Erythroblast (primary cell): ENCODE data around the gene CNST.
"Not testable (repeated sequence)": the region's sequence is repeated elsewhere in the genome, so short reads cannot be mapped to it uniquely, and the experiment has no call there.

ENCODE experiments used
- DNase-seq, 2 experiments: peaks; one replicate each; lab custom pipeline; 2025; lab: John Stamatoyannopoulos, UW
- GATA1 ChIP-seq: IDR thresholded peaks from 2 replicates; pipeline ENCODE4 v1.6.1; 2011; ENCODE audit warnings: low read depth, mild to moderate bottlenecking, control low read depth, low read length, moderate library complexity
- POLR2A ChIP-seq: IDR thresholded peaks from 2 replicates; pipeline ENCODE4 v1.6.1; 2011; ENCODE audit warnings: mild to moderate bottlenecking, low read length

CNST gene

DNA sequence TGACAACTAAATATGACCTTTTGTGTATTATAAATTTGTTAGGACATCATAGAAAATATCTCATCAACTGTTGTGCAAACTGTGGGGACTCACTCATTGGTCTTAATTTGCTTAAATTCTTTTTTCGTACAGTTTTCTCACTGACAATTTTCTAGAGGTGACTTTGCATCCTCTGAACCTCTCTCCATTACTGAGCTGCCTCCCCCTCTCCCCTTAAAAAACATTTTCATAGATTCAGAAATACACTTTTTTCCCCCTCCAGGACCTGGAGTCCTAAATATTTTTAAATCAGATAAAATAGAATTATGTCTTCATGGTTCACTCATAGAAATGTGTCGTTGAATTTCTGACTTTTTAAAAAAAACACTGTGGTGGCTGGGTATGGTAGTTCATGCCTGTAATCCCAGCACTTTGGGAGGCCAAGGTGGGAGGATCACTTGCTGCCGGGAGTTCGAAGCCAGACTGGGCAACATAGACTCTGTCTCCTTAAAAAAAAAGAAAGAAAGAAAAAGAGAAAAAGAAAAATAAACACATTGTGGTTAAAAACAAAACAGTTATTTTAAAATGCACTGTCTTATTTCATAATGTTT, 1.5 kb downstream of the CNST start:
- TF ChIP-seq POLR2A = no peak
- peak; percentile 37 to 43 for DNase-seq

DNA sequence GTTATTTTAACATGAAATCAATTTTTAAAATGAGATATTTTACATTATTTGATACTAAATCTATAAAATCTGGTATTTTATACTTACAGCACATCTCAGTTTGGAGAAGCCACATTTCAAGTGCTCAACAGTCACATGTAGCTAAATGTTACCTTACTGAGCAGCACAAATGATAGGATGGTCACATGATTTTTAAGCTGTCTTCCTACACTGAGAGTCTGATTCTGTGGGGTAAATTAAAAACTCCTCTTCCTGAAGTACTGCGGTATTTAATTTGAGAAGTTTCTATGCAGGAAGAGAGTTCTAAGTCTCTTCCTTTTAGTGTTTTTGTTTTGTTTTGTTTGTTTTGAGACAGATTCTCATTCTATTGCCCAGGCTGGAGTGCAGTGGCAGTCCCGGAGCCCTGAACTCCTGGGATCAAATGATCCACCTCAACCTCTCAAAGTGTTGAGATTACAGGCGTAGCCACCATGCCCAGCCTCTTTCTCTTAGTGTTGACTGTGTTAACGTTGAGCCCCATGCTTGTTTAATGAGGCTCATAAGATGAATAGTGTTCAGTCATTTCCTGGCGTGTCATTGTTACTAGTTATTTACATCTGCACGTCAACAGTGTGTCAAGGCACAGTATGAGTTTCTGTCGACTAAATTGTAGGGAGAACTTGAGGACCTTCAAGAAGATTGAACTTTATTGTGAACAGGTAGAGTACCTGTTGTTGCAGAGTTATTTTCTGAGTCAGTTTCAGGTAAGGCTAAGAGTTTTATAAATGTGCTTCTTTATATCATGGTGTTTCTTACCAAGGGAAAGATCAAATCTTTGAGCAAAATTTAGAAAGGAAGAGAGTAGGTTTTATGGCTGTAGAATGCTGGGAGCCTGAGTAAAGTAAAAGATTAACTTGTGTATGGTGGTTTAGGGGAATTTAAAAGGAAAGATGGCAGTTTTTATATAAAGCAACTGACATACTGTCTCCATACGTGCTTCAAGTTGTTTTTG, 3.3 kb downstream of the CNST start:
- peak; percentile 28 to 49 for DNase-seq
- TF ChIP-seq GATA1 (no peak), POLR2A (peak; percentile 44)

DNA sequence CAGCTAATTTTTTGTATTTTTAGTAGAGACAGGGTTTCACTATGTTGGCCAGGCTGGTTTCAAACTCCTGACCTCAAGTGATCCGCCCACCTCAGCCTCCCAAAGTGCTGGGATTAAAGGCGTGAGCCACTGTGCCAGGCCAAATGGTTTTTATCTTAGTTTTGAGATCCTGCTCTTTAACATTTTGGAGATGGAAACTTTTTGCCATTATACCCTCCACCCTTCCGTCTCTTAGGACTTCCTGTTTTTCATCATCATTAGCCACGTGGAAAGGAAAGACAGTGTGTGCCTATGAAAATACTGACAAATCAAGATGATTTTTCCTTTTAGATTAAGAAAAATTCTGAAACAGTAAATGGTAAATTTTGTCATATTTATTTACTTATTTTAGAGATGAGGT, 5.1 kb downstream of the CNST start:
- not testable (repeated sequence) for DNase-seq

DNA sequence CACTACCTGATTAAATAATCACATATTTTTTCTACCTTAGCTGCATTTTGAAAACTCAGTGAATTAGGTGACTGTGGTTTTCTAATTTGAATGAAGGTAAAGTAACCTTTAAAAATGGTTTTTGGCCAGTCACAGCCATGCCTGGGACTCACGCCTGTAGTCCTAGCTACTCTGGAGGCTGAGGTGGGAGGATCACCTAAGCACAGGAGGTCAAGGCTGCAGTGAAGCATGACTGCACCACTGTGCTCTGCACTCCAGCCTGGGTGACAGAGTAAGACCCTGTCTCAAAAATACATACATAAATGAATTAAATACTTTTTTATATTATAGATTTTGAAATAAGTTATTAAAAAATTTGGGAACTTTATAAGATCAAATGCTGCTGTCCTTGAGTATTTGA, 5.7 kb downstream of the CNST start:
- TF ChIP-seq POLR2A (no peak), GATA1 (no peak)
- DNase-seq = no peak

DNA sequence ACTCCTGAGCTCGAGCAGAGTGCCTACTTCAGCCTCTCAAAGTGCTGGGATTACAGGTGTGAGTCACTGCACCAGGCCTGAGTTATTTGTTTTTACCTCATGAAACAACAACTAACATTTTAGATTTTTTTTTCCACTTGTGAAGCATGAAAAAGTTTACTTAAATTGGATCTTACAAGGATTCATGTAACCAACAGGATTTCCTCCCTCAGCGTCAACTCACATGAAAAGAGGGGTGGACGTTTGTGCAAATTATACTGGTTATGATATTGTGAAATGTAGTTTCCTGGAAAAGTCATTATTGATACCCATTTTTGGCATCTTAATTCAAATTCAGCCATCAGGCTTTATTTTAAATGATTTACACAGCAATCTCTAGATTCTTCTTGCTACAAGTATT, 6.5 kb downstream of the CNST start:
- DNase-seq = no peak
- TF ChIP-seq GATA1 (no peak), POLR2A (no peak)

DNA sequence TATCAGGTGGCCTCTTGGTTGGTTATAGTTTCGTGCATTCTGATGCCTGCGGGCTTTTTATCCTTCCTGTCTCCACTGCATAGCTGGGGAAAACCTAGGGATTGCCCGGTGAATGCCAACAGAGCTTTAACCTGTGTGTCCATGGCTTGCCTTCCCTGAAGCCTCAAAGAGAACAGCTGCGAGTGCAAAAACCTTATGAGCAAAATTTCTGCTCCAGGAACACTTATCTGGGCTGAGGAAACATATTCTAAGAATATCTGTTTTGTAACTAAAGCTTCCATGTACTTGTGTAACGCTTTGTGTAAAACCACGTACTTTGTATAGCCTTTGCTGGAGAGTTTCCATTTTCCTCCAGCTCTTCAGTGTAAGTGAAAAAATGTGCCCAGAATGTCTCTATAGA, 7.2 kb downstream of the CNST start:
- no peak for TF ChIP-seq GATA1
- no peak for TF ChIP-seq POLR2A
- DNase-seq = no peak

DNA sequence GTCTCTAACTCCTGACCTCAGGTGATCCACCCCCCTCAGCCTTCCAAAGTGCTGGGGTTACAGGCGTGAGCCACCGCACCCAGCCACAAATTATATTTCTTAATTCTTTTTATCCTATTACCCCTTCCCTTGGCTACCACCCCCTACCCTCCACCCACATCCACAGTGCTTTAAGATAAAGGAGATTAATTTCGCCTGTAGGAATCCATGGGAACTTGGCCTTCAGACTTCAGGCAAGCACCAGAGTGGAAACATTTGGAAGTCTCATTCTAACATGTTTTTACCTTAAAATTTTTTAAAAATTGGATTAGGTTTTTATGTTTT, 10.4 kb downstream of the CNST start:
- TF ChIP-seq GATA1 = no peak
- no peak for DNase-seq

DNA sequence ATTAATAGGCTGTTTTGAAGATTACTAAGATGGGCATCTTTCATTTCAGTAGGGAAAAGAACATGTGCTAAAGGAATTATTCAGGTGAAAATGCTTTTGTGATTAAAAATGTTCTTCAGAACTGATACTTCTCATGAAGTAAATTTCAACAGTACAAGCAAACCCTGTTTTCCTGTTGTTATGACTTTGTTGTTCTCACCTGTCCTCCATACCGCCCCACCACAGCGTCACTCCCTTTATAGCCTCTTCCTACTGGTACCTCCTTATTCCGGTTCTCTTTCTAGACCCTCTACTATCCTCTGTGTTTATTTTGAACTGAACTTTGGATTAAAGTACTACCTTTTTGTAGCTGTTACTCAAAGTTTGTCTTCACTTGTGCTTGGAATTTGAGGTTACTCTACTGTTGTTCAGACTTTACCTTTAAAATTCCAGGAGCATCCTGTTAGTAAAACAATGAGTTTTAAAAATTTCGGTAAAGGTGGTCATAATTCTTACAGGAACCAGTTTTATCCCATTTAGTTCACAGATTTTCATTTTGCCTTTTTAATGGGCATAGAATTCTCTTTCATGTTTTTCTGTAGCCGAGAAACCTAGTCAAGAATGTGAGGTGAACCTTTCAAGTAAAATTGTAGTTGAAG, 10.9 kb downstream of the CNST start:
- TF ChIP-seq GATA1 (no peak), POLR2A (no peak)
- peak in 1 of 2 experiments; percentile 11 for DNase-seq

DNA sequence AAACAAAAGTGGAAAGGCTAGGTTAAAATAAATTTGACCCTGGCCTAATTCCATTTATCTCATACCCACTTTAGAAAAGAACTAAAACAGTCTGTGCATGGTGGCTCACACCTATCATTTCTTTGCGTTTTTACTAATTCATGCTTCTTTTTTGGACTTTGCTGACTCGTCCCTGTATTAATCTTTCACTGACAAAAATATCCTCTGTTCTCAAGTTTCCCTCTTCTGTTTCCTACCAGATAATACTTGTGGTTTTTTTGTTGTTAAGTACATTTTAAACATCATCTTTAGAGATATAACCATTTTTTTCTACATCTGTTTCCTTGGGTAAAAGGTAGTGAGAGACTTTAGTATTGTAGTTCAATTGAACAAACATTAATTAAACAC, 11.5 kb downstream of the CNST start:
- TF ChIP-seq POLR2A (peak; percentile 37), GATA1 (no peak)
- peak; percentile 23 to 52 for DNase-seq

DNA sequence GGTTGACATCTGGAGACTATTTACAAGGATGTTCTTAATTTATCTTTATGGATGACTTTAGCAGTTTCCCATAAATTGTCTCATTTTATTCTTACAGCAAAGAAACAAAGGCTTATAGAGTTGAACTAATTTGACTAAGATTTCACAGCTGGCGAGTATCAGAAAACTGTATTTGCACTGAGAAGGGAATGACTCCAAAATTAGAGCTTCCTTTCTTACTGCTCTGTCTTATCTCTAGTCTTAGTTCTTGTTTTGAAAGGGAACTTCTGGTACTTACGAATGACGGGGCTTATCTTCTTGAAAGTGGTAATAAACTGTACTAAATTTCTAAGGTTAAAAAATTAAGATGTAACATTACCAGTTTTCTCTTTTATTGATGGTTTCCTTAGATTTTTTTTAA, 13.6 kb downstream of the CNST start:
- TF ChIP-seq POLR2A (no peak), GATA1 (no peak)
- peak; percentile 25 to 42 for DNase-seq

DNA sequence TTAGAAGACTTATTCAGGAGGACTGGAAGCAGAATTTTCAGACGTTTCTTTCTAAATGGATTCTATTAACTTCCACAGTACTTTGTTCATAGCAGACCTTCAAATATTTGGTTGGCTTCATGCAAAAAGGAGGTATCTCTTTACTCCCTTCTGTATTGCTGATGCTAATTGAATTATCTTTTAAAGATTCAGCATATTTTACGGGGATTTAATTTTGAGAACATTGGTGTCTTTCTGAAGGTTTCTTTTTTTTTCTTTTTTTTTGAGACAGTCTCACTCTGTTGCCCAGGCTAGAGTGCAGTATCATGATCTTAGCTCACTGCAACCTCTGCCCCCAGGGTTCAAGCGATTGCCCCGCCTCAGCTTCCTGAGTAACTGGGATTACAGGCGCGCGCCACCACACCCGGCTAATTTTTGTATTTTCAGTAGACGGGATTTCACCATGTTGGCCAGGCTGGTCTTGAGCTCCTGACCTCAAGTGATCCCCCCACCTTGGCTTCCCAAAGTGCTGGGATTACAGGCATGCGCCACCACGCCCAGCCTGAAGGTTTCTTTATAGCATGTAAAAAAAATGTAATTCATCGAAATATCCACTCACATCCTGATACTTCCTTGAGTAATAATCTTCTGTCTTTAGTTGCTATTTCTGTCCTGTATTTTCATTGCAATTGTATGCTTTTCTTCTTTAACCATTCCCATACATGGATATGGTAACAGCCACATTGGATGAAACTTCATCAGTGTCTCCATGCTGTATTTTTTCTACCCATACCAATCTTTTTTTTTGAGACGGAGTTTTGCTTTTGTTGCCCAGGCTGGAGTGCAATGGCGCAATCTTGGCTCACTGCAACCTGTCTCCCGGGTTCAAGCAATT, 14.5 kb downstream of the CNST start:
- TF ChIP-seq POLR2A (no peak), GATA1 (no peak)
- no peak for DNase-seq

DNA sequence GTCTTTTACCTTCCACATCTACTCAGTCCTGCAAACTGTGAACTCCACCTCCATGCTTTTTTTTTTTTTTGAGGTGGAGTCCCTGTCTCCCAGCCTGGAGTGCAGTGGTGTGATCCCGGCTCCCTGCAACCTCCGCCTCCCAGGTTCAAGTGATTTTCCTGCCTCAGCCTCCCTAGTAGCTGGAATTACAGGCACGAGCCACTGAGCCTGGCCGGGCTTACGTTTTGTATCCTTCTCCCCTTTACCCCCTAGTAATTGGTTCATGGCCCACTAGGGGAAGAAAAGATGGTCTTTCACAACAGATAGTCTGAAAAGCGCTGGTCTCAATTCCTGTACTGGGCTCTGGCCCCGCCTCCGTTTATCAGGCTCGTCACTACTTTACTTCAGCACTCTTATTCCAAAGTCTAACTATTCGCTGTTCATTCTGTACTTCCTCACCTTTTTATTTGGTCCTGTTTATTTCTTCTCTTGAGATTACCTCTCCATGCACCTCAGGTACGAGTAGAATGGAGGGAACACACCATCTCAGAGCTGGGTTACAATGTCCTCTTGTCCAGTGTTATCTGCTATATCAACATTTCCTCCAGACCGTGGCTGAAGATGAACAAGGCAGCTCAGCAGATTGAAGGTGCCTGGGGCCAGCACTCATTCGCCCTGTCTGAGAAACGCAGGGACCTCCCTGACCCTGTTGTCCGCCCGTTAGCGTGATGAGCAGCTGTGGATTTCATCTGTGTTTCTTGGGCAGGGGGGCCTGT, 16.2 kb downstream of the CNST start:
- DNase-seq = no peak
- TF ChIP-seq POLR2A (no peak), GATA1 (no peak)

DNA sequence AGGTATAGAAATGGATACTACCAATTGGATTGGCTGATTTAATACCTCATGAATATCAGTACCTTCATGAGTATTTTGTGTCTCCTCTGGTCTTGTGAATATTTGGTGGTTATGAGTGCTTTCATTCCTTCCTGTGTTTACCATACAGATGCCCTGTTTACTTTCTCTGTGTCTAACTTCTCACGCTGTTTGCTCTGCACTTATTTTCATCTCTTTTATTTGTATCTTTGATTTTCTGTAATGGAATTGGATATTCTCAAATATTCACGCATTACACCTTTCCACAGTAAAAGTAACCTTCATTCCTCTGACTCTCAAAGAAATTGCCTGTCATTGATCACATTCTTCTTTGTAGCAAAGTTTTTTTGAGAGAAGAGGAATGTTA, 16.8 kb downstream of the CNST start:
- no peak for TF ChIP-seq GATA1
- no peak for TF ChIP-seq POLR2A

DNA sequence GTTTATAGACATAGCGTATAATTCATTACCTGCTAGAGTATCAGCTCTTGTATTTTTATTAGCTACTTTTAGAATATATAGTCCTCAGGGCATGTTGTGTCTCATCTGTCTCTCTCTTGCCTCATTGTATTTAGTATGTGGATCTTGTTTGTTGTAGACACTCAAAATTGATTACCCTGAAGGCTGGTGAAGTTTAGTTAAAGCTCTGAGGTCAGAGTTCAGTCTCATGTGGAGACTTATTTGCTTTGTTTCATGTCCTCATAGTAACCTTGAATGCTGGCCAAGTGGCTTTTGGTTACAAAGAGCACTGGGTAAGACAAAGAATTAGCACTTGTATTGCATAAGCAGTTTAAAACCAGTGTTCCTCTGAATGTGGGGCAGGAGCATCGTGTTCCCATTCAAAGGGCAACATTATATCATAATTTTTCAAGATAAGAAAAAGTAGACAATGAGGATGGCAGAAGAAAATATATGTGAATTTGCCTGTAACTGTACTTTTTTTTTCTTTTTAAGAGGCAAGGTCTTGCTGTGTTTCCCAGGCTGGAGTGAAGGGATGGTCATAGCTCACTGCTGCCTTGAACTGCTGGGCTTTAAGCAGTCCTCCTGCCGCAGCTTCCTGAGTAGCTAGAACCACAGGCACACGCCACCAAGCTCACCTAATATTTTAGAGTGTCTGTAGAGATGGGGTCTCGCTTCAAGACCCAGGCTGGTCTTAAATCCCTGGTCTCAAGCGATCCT, 17.4 kb downstream of the CNST start:
- TF ChIP-seq GATA1 (no peak), POLR2A (no peak)
- DNase-seq = no peak

More for the DNA sequence above, 16.8 kb downstream of the CNST start:
- DNase-seq = no peak
